SK-N-MC (cell line): ENCODE data around the gene VWC2L.

Experiments used
- EZH2 ChIP-seq: fragments of 200-600 bp; sonication (generic); IDR thresholded peaks from one replicate; pipeline ENCODE4 v1.6.1; 2017; ENCODE audit warnings: antibody characterized with exemption
- FOXP2 ChIP-seq: optimal IDR thresholded peaks from 2 replicates; pipeline ENCODE3; 2011; ENCODE audit warnings: mild to moderate bottlenecking, moderate library complexity; ENCODE audit not compliant: insufficient read depth; ENCODE audit errors: extremely low read length, control extremely low read depth
- POLR2AphosphoS5 ChIP-seq: IDR thresholded peaks from 2 replicates; pipeline ENCODE4 v1.6.1; 2012; ENCODE audit warnings: mild to moderate bottlenecking, low read depth, low read length, borderline replicate concordance

GRCh38 chr2:214542295-214542694 lies 131.4 kb downstream of the VWC2L start:
- TF ChIP-seq EZH2 (no peak), POLR2AphosphoS5 (no peak), FOXP2 (no peak)
